Fibroblast of skin of abdomen (primary cell): ENCODE measurements around the gene CRKL.
A peak's percentile ranks its signal among the peaks of the same experiment; 100 is the strongest.

Source experiments
- DNase-seq: peaks from one replicate; pipeline ENCODE4 v3.0.0-alpha.2; 2013

CRKL gene

GRCh38 chr22:20997536-20998257, 80.5 kb downstream of the CRKL start:
- no peak for DNase-seq

- no peak for DNase-seq
Observed at GRCh38 chr22:20998411-20999336, 81.5 kb downstream of the CRKL start.

- DNase-seq, result no peak
Observed at GRCh38 chr22:20999350-21000206, 82.4 kb downstream of the CRKL start.

GRCh38 chr22:21000207-21000986, 83.2 kb downstream of the CRKL start:
- DNase-seq, result no peak

GRCh38 chr22:21000987-21001600, 83.9 kb downstream of the CRKL start:
- no peak for DNase-seq

- peak; percentile 94 for DNase-seq
Observed at GRCh38 chr22:21001601-21002325, 84.6 kb downstream of the CRKL start, which contains the start of gene THAP7. Gene THAP7, minus strand, starts transcription at chr22:21002118. Its CDS starts 207 bp downstream, at chr22:21001911.
